Posterior cingulate gyrus (tissue), 11 donors: ENCODE results near the gene HSD3B7.
"Not testable (repeated sequence)": the region's sequence is repeated elsewhere in the genome, so short reads cannot be mapped to it uniquely, and the experiment has no call there.

Experiments
- DNase-seq, 10 donors: peaks; one replicate each; pipeline versions ENCODE4 v3.0.0 to v3.0.0-alpha.2; 2020 to 2021; ENCODE audit warnings: mixed read lengths in 3 of 10
- intact Hi-C: fragments of 100-400 bp; cut with DNase I; formaldehyde crosslinking; loops from one replicate; pipeline ENCODE4 v1.15.1; 2023

Gene HSD3B7

GRCh38 chr16:31010585-31011325 is 25.7 kb downstream of the HSD3B7 start, which contains the start of gene STX1B:
STX1B (minus strand) TSS chr16:31010638; CDS start chr16:31010396, 242 bp downstream.
- DNase-seq, result peak; percentile 50 to 96 (median 81)
- intact Hi-C loops, result no loop called here

- DNase-seq, intact Hi-C loops: not testable (repeated sequence)
Observed at GRCh38 chr16:31011815-31012214, 26.8 kb downstream of the HSD3B7 start.

- intact Hi-C loops, DNase-seq: not testable (repeated sequence)
Observed at GRCh38 chr16:31013292-31013691, 28.3 kb downstream of the HSD3B7 start.

GRCh38 chr16:31016018-31016417 is 31.0 kb downstream of the HSD3B7 start:
- intact Hi-C loops, result no loop called here
- no peak for DNase-seq

- intact Hi-C loops, DNase-seq: not testable (repeated sequence)
Observed at GRCh38 chr16:31017756-31018155, 32.7 kb downstream of the HSD3B7 start.

- DNase-seq, result no peak
- intact Hi-C loops, result no loop called here
Observed at GRCh38 chr16:31020536-31020935, 35.5 kb downstream of the HSD3B7 start.

- DNase-seq, result peak in 1 of 10 donors; percentile 35
- intact Hi-C loops, result no loop called here
Observed at GRCh38 chr16:31022544-31023251, 37.7 kb downstream of the HSD3B7 start.

- no peak for DNase-seq
- intact Hi-C loops, result no loop called here
Observed at GRCh38 chr16:31023252-31023602, 38.2 kb downstream of the HSD3B7 start.

- intact Hi-C loops, result no loop called here
- DNase-seq, result peak in 1 of 10 donors; percentile 16
Observed at GRCh38 chr16:31023627-31024226, 38.7 kb downstream of the HSD3B7 start.

GRCh38 chr16:31025339-31025738 is 40.3 kb downstream of the HSD3B7 start:
- DNase-seq, result no peak
- intact Hi-C loops, result no loop called here

- DNase-seq, result peak in 1 of 10 donors; percentile 33
- intact Hi-C loops, result no loop called here
Observed at GRCh38 chr16:31029272-31029671, 44.3 kb downstream of the HSD3B7 start.

- intact Hi-C loops, result loop anchor here (5.0 kb wide), 1 partner anchor 41 kb away; the partner anchor contains the start of genes ZNF646 and ZNF668
- DNase-seq, result peak in 1 of 10 donors; percentile 24
Observed at GRCh38 chr16:31031276-31031675, 46.3 kb downstream of the HSD3B7 start.

GRCh38 chr16:31032736-31033708 is 48.0 kb downstream of the HSD3B7 start, which contains the start of gene STX4:
STX4 (plus strand) TSS chr16:31033558; CDS start chr16:31033806, 248 bp downstream.
- DNase-seq, result peak; percentile 95 to 99 (median 97)
- intact Hi-C loops, result loop anchor here (5.0 kb wide), 1 partner anchor 39 kb away; the partner anchor contains the start of genes ZNF646 and ZNF668

GRCh38 chr16:31033709-31034492 is 48.9 kb downstream of the HSD3B7 start:
- DNase-seq, result peak; percentile 83 to 99 (median 92)
- intact Hi-C loops, result loop anchor here (5.0 kb wide), 1 partner anchor 38 kb away; the partner anchor contains the start of genes ZNF646 and ZNF668

GRCh38 chr16:31036691-31037090 is 51.7 kb downstream of the HSD3B7 start:
- DNase-seq, result no peak
- intact Hi-C loops, result no loop called here
